DOHH2 (cell line): ENCODE data around the gene FXYD1.

Experiments used
- H3F3A ChIP-seq: fragments of 200-600 bp; sonication (generic), shearing (Covaris generic); 2 replicates; pipeline ENCODE4 v1.6.0; 2016; ENCODE audit warnings: antibody characterized with exemption, mild to moderate bottlenecking; ENCODE audit not compliant: control insufficient read depth, insufficient read depth
- H3K27ac ChIP-seq: fragments of 200-600 bp; sonication (generic); 2 replicates; pipeline ENCODE4 v1.5.1; 2014; ENCODE audit warnings: low read depth, mild to moderate bottlenecking, low read length, moderate library complexity
- H3K27me3 ChIP-seq: fragments of 200-600 bp; sonication (generic); 2 replicates; pipeline ENCODE4 v1.6.1; 2014; ENCODE audit warnings: mild to moderate bottlenecking, low read length, mixed read lengths; ENCODE audit not compliant: control insufficient read depth
- H3K36me3 ChIP-seq: fragments of 200-600 bp; sonication (generic); 2 replicates; pipeline ENCODE4 v1.6.1; 2014; ENCODE audit warnings: mild to moderate bottlenecking, low read length, moderate library complexity, mixed read lengths; ENCODE audit not compliant: control insufficient read depth
- H3K4me1 ChIP-seq: fragments of 200-600 bp; sonication (generic); 2 replicates; pipeline ENCODE4 v1.6.1; 2014; ENCODE audit warnings: mild to moderate bottlenecking, low read length, mixed read lengths; ENCODE audit not compliant: control insufficient read depth
- H3K4me2 ChIP-seq: fragments of 200-600 bp; sonication (generic); 2 replicates; pipeline ENCODE4 v1.6.0; 2014; ENCODE audit warnings: mild to moderate bottlenecking, low read length, moderate library complexity
- H3K4me3 ChIP-seq: fragments of 200-600 bp; sonication (generic); 2 replicates; pipeline ENCODE4 v1.5.1; 2014; ENCODE audit warnings: mild to moderate bottlenecking, low read length, mixed read lengths
- H3K79me2 ChIP-seq: fragments of 200-600 bp; sonication (generic); 2 replicates; pipeline ENCODE4 v1.6.1; 2014; ENCODE audit warnings: mild to moderate bottlenecking, low read length, mixed read lengths; ENCODE audit not compliant: control insufficient read depth
- H3K9me2 ChIP-seq: fragments of 200-600 bp; sonication (generic); replicated peaks from 2 replicates; pipeline ENCODE4 v1.6.1; 2014; ENCODE audit warnings: mild to moderate bottlenecking, low read length, mixed read lengths; ENCODE audit not compliant: control insufficient read depth
- H3K9me3 ChIP-seq: fragments of 200-600 bp; sonication (generic); 2 replicates; pipeline ENCODE4 v1.6.1; 2014; ENCODE audit warnings: antibody characterized with exemption, low read length, mixed read lengths; ENCODE audit not compliant: control insufficient read depth, insufficient read depth
- H4K20me1 ChIP-seq: fragments of 200-600 bp; sonication (generic); 2 replicates; pipeline ENCODE4 v1.6.0; 2014; ENCODE audit warnings: low read depth, mild to moderate bottlenecking, antibody characterized with exemption, low read length, moderate library complexity; ENCODE audit not compliant: control insufficient read depth, insufficient read depth
- EZH2phosphoT487 ChIP-seq: fragments of 200-600 bp; sonication (generic); IDR thresholded peaks from 2 replicates; pipeline ENCODE4 v1.6.1; 2017; ENCODE audit warnings: borderline replicate concordance, mild to moderate bottlenecking, antibody characterized with exemption, low read length, moderate library complexity, mixed read lengths
- TF ChIP-seq, protein P1 (sequence below): fragments of 200-600 bp; sonication (generic); IDR thresholded peaks from one replicate; pipeline ENCODE4 v1.5.1; 2014; ENCODE audit warnings: antibody characterized with exemption, mild to moderate bottlenecking, low read depth, low read length; ENCODE audit not compliant: poor library complexity, severe bottlenecking

Gene FXYD1

DNA sequence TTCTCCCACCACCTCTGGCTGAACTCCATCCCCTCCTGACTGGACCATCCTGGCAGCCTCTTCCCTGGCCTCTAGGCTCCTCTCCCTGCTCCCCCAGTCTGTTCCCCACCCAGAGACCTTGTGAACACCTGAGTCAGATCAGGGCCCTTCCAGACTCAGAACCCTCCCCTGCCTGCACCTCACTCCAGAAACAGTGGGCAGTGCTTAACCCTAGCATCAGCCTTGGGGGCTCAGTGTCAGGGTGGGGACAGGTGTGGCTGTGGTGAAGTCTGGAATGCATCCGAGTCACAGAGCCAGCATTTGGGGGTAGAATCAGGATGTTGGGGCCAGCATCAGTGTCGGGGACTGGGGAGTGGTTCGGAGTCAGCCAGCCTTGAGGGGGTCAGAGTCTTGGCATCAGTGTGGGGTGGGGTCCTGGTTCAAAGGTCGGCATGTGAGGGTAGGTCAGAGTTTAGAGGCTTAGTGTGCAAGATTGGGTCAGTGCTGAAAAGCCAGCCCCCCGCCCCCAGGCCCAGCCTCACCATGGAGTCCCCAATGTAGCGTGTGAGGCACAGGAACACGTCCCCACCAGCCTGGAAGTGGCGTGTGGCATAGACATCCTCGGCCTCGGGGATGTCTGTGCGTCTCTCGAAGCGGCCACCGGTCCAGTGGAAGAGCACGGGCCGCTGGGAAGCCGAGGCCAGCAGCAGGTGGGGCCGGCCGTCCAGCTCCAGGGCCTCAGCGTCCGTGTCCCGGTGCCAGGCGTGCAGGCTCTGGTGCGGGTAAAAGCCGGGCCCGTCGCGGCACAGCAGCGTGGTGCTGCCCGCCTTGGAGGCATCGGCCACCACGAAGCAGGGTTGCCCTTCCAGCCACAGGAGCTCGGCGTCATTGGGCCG lies 12.6 kb upstream of the FXYD1 start:
- Histone ChIP-seq H3K36me3 (no peaks in the 10 kb centered on the region), H3K4me2 (no peak overlapping the region), H3K27ac (no peak overlapping the region), H3K9me3 (no peaks in the 10 kb centered on the region), H3K27me3 (peaks cover 7% of the 10 kb centered on the region), H4K20me1 (no peaks in the 10 kb centered on the region; the same call in 1 of the 2 replicates), H3K4me3 (no peak overlapping the region), H3K79me2 (no peaks in the 10 kb centered on the region), H3K9me2 (no peaks in the 10 kb centered on the region), H3F3A (no peaks in the 10 kb centered on the region), H3K4me1 (peaks cover 11% of the 10 kb centered on the region)
- TF ChIP-seq, protein P1, sequence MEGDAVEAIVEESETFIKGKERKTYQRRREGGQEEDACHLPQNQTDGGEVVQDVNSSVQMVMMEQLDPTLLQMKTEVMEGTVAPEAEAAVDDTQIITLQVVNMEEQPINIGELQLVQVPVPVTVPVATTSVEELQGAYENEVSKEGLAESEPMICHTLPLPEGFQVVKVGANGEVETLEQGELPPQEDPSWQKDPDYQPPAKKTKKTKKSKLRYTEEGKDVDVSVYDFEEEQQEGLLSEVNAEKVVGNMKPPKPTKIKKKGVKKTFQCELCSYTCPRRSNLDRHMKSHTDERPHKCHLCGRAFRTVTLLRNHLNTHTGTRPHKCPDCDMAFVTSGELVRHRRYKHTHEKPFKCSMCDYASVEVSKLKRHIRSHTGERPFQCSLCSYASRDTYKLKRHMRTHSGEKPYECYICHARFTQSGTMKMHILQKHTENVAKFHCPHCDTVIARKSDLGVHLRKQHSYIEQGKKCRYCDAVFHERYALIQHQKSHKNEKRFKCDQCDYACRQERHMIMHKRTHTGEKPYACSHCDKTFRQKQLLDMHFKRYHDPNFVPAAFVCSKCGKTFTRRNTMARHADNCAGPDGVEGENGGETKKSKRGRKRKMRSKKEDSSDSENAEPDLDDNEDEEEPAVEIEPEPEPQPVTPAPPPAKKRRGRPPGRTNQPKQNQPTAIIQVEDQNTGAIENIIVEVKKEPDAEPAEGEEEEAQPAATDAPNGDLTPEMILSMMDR = no peak
- no peak for TF ChIP-seq EZH2phosphoT487

DNA sequence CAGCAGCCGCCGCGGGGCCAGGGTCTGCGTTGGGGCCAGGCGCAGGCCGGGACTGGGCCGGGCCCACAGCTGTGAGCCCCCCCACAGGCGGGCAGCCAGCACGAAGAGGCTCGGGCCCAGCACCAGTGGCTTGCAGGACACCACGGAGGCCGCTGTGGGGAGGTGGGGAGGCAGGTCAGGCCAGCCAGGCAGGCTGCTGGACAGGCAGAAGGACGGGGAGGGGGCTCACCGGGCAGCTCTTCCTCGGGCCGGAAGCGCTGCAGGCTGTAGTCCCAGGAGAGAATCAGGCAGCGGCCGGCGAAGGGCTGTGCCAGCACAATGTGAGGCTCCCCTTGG lies 12.0 kb upstream of the FXYD1 start:
- no peak overlapping the region for H3K4me2 ChIP-seq
- no peaks in the 10 kb centered on the region for H3K9me2 ChIP-seq
- H3K36me3 ChIP-seq = no peaks in the 10 kb centered on the region
- no peaks in the 10 kb centered on the region; the same call in 1 of the 2 replicates for H4K20me1 ChIP-seq
- H3K4me3 ChIP-seq = no peak overlapping the region
- H3K27me3 ChIP-seq = peaks cover 7% of the 10 kb centered on the region
- no peak for TF ChIP-seq EZH2phosphoT487
- TF ChIP-seq, protein P1 = no peak
- no peak overlapping the region for H3K27ac ChIP-seq
- no peaks in the 10 kb centered on the region for H3K9me3 ChIP-seq
- H3F3A ChIP-seq = no peaks in the 10 kb centered on the region
- no peaks in the 10 kb centered on the region for H3K79me2 ChIP-seq
- H3K4me1 ChIP-seq = peaks cover 11% of the 10 kb centered on the region

DNA sequence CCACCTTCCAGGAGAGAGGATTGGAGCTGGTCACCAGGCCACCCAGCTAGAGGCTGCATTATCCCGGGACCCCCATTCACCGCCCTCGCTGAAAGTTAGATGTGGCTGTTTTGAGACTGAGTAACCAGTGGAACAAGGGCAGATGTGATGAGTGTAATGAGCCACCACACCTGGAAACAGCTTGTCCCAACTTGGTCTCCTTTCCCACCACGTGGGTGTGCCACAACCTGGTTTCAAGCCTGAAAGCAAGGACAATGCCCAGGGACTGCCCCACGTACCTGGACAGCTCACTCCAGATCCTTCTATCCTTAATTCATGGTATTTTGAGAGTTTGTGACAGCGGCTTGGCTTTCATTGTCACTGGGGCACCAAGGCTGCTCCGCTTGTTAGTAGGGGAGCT lies 10.8 kb upstream of the FXYD1 start:
- H3K9me2 ChIP-seq = no peaks in the 10 kb centered on the region
- H3K4me1 ChIP-seq = peaks cover 11% of the 10 kb centered on the region
- H3K4me2 ChIP-seq = no peak overlapping the region
- H4K20me1 ChIP-seq = no peaks in the 10 kb centered on the region
- H3K36me3 ChIP-seq = no peaks in the 10 kb centered on the region
- H3K9me3 ChIP-seq = no peaks in the 10 kb centered on the region
- peaks cover 7% of the 10 kb centered on the region; the same call in 1 of the 2 replicates for H3K27me3 ChIP-seq
- no peak overlapping the region for H3K27ac ChIP-seq
- H3F3A ChIP-seq = no peaks in the 10 kb centered on the region
- TF ChIP-seq, protein P1 = no peak
- no peak for TF ChIP-seq EZH2phosphoT487
- H3K79me2 ChIP-seq = no peaks in the 10 kb centered on the region
- H3K4me3 ChIP-seq = no peak overlapping the region
